A549 (cell line): ENCODE data around the gene PUDP. TPM values are rescaled to one million over a fixed set of nuclear protein-coding genes. Genes with fewer than 3 reads are reported as not detected.
A peak's percentile ranks its signal among the peaks of the same experiment; 100 is the strongest.

Experiments
- ATAC-seq, 2 experiments: fragments of 200-7000 bp in 1 of 2; fragments of >200 bp in 1 of 2; cut with Nextera tagmentation in 1 of 2; cut with Tn5 transposase in 1 of 2; 3 replicates each; pipeline versions ENCODE4 v1.8.0 to v1.9.1; 2018 to 2020; ENCODE audit warnings: mild to moderate bottlenecking in 1 of 2, moderate library complexity in 1 of 2
- CTCF ChIA-PET: fragments of 300-600 bp; sonication (Branson Sonifier 250); formaldehyde crosslinking; extraction: SDS; loops from one replicate; lab custom pipeline; 2021; ENCODE audit warnings: antibody characterized with exemption, inconsistent platforms; lab: Yijun Ruan, JAX
- POLR2A ChIA-PET: fragments of 350-600 bp; formaldehyde crosslinking; extraction: SDS; loops from one replicate; lab custom pipeline; 2021; ENCODE audit warnings: antibody characterized with exemption, inconsistent platforms; lab: Yijun Ruan, JAX
- DNase-seq, 2 experiments: peaks; one replicate each; pipeline versions ENCODE4 v3.0.0 to v3.0.0-alpha.2; 2011 to 2016; ENCODE audit warnings: low read depth in 1 of 2, low spot score in 1 of 2
- FAIRE-seq: peaks from 2 replicates; lab custom pipeline; 2011; peaks lifted over from hg19 to GRCh38; lab: Jason Lieb, UNC
- H3K27ac ChIP-seq, 2 experiments: fragments of >200 bp; sonication (Bioruptor Twin); formaldehyde crosslinking; 3 replicates each; pipeline ENCODE4 v1.5.1; 2016 to 2017
- H3K4me1 ChIP-seq: fragments of >200 bp; sonication (Bioruptor Twin); formaldehyde crosslinking; 3 replicates; pipeline ENCODE4 v1.6.1; 2016
- H3K4me2 ChIP-seq: fragments of >200 bp; sonication (Bioruptor Twin); formaldehyde crosslinking; 3 replicates; pipeline ENCODE4 v1.6.1; 2016
- H3K4me3 ChIP-seq: fragments of >200 bp; sonication (Bioruptor Twin); formaldehyde crosslinking; 3 replicates; pipeline ENCODE4 v1.5.1; 2016
- H3K9me3 ChIP-seq: fragments of >200 bp; sonication (Bioruptor Twin); formaldehyde crosslinking; 3 replicates; pipeline ENCODE4 v1.6.1; 2016
- BHLHE40 ChIP-seq: IDR thresholded peaks from 2 replicates; pipeline ENCODE4 v1.6.1; 2012; ENCODE audit warnings: low read depth, low read length, inconsistent platforms
- CBX8 ChIP-seq: fragments of 200-600 bp; sonication (generic); IDR thresholded peaks from 2 replicates; pipeline ENCODE4 v1.6.1; 2016
- CEBPB ChIP-seq, 2 experiments: fragments of >200 bp in 1 of 2; sonication (Bioruptor Twin) in 1 of 2; formaldehyde crosslinking in 1 of 2; IDR thresholded peaks; 2 replicates each; pipeline ENCODE4 v1.6.1; 2012 to 2016
- CHD2 ChIP-seq: fragments of 150-350 bp; IDR thresholded peaks from 2 replicates; pipeline ENCODE4 v1.6.1; 2014; ENCODE audit warnings: low read length; ENCODE audit not compliant: partially characterized antibody
- EHF ChIP-seq: fragments of 250-450 bp; sonication (Bioruptor Pico); IDR thresholded peaks from 2 replicates; pipeline ENCODE4 v1.5.0; 2020; ENCODE audit warnings: mild to moderate bottlenecking
- EHMT2 ChIP-seq: fragments of 200-600 bp; sonication (generic); IDR thresholded peaks from 2 replicates; pipeline ENCODE4 v1.6.1; 2016; ENCODE audit warnings: antibody characterized with exemption, low read depth, mild to moderate bottlenecking, moderate library complexity
- EP300 ChIP-seq, 2 experiments: fragments of >200 bp; sonication (Bioruptor Twin); formaldehyde crosslinking; IDR thresholded peaks; 2 replicates in 1 of 2; 3 replicates in 1 of 2; pipeline ENCODE4 v1.6.1; 2016 to 2017
- FOXS1 ChIP-seq: fragments of 250-450 bp; sonication (Bioruptor Pico); IDR thresholded peaks from 2 replicates; pipeline ENCODE4 v1.5.0; 2020; ENCODE audit warnings: mild to moderate bottlenecking, moderate library complexity
- HDAC2 ChIP-seq: fragments of 200-600 bp; sonication (generic); IDR thresholded peaks from 2 replicates; pipeline ENCODE4 v1.6.1; 2016
- JUNB ChIP-seq: fragments of >200 bp; sonication (Bioruptor Twin); formaldehyde crosslinking; IDR thresholded peaks from 2 replicates; pipeline ENCODE4 v1.6.1; 2016
- KDM5A ChIP-seq: fragments of 200-600 bp; sonication (generic); IDR thresholded peaks from 2 replicates; pipeline ENCODE4 v1.6.1; 2016; ENCODE audit warnings: antibody characterized with exemption, mild to moderate bottlenecking
- MAFK ChIP-seq: fragments of 450-650 bp; IDR thresholded peaks from 2 replicates; pipeline ENCODE4 v1.6.1; 2014; ENCODE audit not compliant: partially characterized antibody
- MAZ ChIP-seq: fragments of 150-350 bp; IDR thresholded peaks from 2 replicates; pipeline ENCODE4 v1.6.1; 2014; ENCODE audit warnings: antibody characterized with exemption, low read depth, low read length, borderline replicate concordance
- NFE2L2 ChIP-seq: fragments of 150-350 bp; conservative IDR thresholded peaks from 2 replicates; pipeline ENCODE4 v1.6.1; 2014; ENCODE audit warnings: low read length
- NPAS2 ChIP-seq: fragments of 250-450 bp; sonication (Bioruptor Pico); IDR thresholded peaks from 2 replicates; pipeline ENCODE4 v1.8.0; 2022; ENCODE audit warnings: mild to moderate bottlenecking, moderate library complexity, borderline replicate concordance
- PHF8 ChIP-seq: fragments of 200-600 bp; sonication (generic); IDR thresholded peaks from 2 replicates; pipeline ENCODE4 v1.6.1; 2016; ENCODE audit warnings: low read depth, mild to moderate bottlenecking, antibody characterized with exemption, moderate library complexity, borderline replicate concordance
- POLR2AphosphoS2 ChIP-seq: conservative IDR thresholded peaks from 2 replicates; pipeline ENCODE4 v1.6.1; 2012; ENCODE audit warnings: low read length, improper control_type of control experiment, inconsistent platforms
- SREBF2 ChIP-seq: fragments of 450-650 bp; IDR thresholded peaks from 2 replicates; pipeline ENCODE4 v1.6.1; 2014; ENCODE audit warnings: mild to moderate bottlenecking, moderate library complexity
- TP53 ChIP-seq: fragments of 250-450 bp; sonication (Bioruptor Pico); IDR thresholded peaks from 2 replicates; pipeline ENCODE4 v1.5.0; 2021; ENCODE audit warnings: mild to moderate bottlenecking, moderate library complexity
- ZC3H11A ChIP-seq: fragments of 450-650 bp; IDR thresholded peaks from 2 replicates; pipeline ENCODE4 v1.6.1; 2014; ENCODE audit warnings: antibody characterized with exemption, mild to moderate bottlenecking
- WGBS: methylation state at CpG from one replicate; pipeline ENCODE4 v1.1.6; 2017; ENCODE audit errors: missing lambda C conversion rate; 5-methylcytosine and 5-hydroxymethylcytosine counted together
- polyA plus RNA-seq, 4 experiments: library from polyadenylated mRNA; depleted of rRNA in 3 of 4; stranded (reverse); fragments of >200 nt; fragmentation: RNase III in 1 of 4; extraction: RNeasy Plus Mini Kit Qiagen cat#74134 plus additional on column Dnase treatment in 1 of 4; gene quantifications; 2 replicates in 3 of 4; 3 replicates in 1 of 4; pipeline ENCODE4 v1.2.3, GENCODE V29; 2011 to 2017
- TF ChIP-seq, protein P1 (sequence below): fragments of 250-450 bp; sonication (Bioruptor Pico); IDR thresholded peaks from 2 replicates; pipeline ENCODE4 v1.5.0; 2021; ENCODE audit warnings: mild to moderate bottlenecking, moderate library complexity, borderline replicate concordance
- TF ChIP-seq, protein P2 (sequence below): fragments of 250-450 bp; sonication (Bioruptor Pico); IDR thresholded peaks from 2 replicates; pipeline ENCODE4 v1.5.0; 2020; ENCODE audit warnings: low read depth, mild to moderate bottlenecking, moderate library complexity
- TF ChIP-seq, protein P3 (sequence below): fragments of 450-650 bp; IDR thresholded peaks from 2 replicates; pipeline ENCODE4 v1.6.1; 2014; ENCODE audit warnings: antibody characterized with exemption
- TF ChIP-seq, protein P4 (sequence below): fragments of >200 bp; sonication (Bioruptor Twin); formaldehyde crosslinking; IDR thresholded peaks from 2 replicates; pipeline ENCODE4 v1.6.1; 2016
- TF ChIP-seq, protein P5 (sequence below): fragments of >200 bp; sonication (Bioruptor Twin); formaldehyde crosslinking; IDR thresholded peaks from 3 replicates; pipeline ENCODE4 v1.6.1; 2016
- TF ChIP-seq, protein P6 (sequence below): IDR thresholded peaks from 2 replicates; pipeline ENCODE4 v1.6.1; 2012

The PUDP gene
- polyA plus RNA-seq, 2 of the 4 experiments (the other 2 are of a cell fraction): 26.2 to 50.7 TPM

DNA sequence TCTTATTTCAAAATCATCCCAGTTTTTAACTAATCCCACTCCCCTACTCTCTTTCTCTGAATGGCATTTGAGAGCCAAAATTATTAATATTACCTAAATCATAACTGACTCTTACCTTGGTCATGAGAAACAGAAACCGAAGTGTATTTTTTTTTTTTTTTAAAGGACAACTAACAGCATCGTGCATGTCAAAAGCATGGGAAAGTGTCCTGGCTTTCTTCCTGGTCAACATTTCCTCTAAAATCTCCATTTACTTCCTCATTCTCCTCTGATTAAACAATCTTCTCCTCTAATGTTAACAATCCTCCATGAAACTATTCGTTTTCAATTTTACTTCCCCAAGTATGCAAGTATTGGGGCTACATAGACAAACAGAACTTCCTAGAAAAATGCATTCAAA lies 2.5 kb downstream of the PUDP start (continued):
- TF ChIP-seq, protein P1, sequence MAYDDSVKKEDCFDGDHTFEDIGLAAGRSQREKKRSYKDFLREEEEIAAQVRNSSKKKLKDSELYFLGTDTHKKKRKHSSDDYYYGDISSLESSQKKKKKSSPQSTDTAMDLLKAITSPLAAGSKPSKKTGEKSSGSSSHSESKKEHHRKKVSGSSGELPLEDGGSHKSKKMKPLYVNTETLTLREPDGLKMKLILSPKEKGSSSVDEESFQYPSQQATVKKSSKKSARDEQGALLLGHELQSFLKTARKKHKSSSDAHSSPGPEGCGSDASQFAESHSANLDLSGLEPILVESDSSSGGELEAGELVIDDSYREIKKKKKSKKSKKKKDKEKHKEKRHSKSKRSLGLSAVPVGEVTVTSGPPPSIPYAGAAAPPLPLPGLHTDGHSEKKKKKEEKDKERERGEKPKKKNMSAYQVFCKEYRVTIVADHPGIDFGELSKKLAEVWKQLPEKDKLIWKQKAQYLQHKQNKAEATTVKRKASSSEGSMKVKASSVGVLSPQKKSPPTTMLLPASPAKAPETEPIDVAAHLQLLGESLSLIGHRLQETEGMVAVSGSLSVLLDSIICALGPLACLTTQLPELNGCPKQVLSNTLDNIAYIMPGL (CRISPR knock-in tag): no peak
- TF ChIP-seq KDM5A (no peak), HDAC2 (no peak), FOXS1 (CRISPR knock-in tag) (no peak)
- TF ChIP-seq, protein P2, sequence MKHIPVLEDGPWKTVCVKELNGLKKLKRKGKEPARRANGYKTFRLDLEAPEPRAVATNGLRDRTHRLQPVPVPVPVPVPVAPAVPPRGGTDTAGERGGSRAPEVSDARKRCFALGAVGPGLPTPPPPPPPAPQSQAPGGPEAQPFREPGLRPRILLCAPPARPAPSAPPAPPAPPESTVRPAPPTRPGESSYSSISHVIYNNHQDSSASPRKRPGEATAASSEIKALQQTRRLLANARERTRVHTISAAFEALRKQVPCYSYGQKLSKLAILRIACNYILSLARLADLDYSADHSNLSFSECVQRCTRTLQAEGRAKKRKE (CRISPR knock-in tag): no peak

DNA sequence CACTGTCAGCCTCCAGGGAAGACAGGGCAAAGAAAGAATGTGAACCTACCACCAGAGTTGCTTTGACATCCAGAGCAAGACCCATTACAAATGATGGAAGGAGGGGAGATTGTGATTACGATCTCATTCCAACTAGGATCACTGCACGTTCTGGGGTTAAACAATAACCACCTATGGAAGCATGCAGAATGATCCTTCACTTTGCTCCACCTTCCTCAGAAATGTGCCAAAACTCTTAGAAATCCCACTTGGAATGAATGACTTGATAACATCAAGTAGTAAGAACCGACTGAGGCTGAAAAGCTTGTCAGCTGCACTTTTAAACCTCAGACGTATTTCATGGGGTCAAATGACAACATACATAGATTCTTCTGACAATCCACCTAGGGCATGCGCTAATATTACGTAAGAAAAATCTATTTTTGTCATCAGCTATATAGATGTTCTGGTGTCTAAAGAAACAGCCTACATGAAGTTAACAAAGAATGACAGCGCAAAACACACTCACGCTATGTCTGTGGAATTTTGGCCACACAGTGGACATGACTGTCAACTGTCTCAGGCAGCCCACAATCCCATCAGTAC lies 3.9 kb downstream of the PUDP start:
- peak overlapping the region; percentile 91 for H3K4me2 ChIP-seq
- CTCF ChIA-PET: no interaction called here
- peaks cover 40% of the 10 kb centered on the region for H3K4me1 ChIP-seq
- H3K9me3 ChIP-seq: no peaks in the 10 kb centered on the region
- H3K4me3 ChIP-seq: no peak overlapping the region
- H3K27ac ChIP-seq: 0 out of 6 replicates have a peak overlapping the region, but pooled peaks of 1 of the 2 experiments have one; percentile 18
- ATAC-seq: no peak
- POLR2A ChIA-PET: no interaction called here
- no peak for FAIRE-seq
- 72% methylated on average over 8 of the region's 8 CpGs for WGBS
- TF ChIP-seq EP300 (IDR thresholded peaks at IDR 0.05): no peak
- TF ChIP-seq CBX8: no peak
- no peak for TF ChIP-seq TP53 (CRISPR knock-in tag)
- no peak for TF ChIP-seq SREBF2
- TF ChIP-seq, protein P3, sequence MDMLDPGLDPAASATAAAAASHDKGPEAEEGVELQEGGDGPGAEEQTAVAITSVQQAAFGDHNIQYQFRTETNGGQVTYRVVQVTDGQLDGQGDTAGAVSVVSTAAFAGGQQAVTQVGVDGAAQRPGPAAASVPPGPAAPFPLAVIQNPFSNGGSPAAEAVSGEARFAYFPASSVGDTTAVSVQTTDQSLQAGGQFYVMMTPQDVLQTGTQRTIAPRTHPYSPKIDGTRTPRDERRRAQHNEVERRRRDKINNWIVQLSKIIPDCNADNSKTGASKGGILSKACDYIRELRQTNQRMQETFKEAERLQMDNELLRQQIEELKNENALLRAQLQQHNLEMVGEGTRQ: no peak
- TF ChIP-seq, protein P1 (CRISPR knock-in tag): no peak
- TF ChIP-seq MAZ: no peak
- TF ChIP-seq, protein P4, sequence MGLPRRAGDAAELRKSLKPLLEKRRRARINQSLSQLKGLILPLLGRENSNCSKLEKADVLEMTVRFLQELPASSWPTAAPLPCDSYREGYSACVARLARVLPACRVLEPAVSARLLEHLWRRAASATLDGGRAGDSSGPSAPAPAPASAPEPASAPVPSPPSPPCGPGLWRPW: no peak
- TF ChIP-seq ZC3H11A: no peak
- TF ChIP-seq HDAC2: no peak
- TF ChIP-seq, protein P5, sequence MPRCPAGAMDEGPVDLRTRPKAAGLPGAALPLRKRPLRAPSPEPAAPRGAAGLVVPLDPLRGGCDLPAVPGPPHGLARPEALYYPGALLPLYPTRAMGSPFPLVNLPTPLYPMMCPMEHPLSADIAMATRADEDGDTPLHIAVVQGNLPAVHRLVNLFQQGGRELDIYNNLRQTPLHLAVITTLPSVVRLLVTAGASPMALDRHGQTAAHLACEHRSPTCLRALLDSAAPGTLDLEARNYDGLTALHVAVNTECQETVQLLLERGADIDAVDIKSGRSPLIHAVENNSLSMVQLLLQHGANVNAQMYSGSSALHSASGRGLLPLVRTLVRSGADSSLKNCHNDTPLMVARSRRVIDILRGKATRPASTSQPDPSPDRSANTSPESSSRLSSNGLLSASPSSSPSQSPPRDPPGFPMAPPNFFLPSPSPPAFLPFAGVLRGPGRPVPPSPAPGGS: no peak
- no peak for TF ChIP-seq POLR2AphosphoS2
- TF ChIP-seq EHF (CRISPR knock-in tag): no peak
- no peak for TF ChIP-seq CEBPB (IDR thresholded peaks at IDR 0.05)
- no peak for DNase-seq

DNA sequence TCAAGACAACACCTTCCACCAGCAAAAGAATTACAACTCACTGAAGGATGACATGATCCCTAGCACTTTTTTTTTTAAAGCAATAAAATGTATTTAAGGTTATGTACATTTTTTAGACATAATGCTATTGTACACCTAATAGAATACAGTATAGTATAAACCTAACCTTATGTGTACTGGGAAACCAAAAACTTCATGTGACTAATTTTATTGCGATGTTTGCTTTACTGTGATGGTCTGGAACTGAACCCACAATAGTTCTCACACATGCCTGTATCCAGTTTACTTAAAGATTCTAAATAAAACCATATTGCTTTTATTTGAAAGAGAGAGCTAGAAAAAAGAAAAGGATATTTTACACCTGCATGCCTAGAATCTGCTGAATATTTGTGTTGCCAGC lies 4.9 kb downstream of the PUDP start:
- POLR2A ChIA-PET: no interaction called here
- WGBS: 96% methylated on average over 1 of the region's 1 CpG
- CTCF ChIA-PET: interaction anchor here (0.6 kb wide), 1 partner anchor 12 kb away, joined by 3 read pairs; no protein-coding TSS in a partner anchor
- FAIRE-seq (no peak), ATAC-seq (no peak), DNase-seq (no peak)
- Histone ChIP-seq H3K4me3 (no peak overlapping the region), H3K9me3 (no peaks in the 10 kb centered on the region), H3K4me1 (peaks cover 40% of the 10 kb centered on the region), H3K27ac (no peak overlapping the region), H3K4me2 (no peak overlapping the region)
- no peak for TF ChIP-seq PHF8
- TF ChIP-seq MAFK: no peak
- TF ChIP-seq BHLHE40: no peak
- TF ChIP-seq NFE2L2: no peak
- TF ChIP-seq CHD2: no peak
- TF ChIP-seq EHMT2: no peak
- no peak for TF ChIP-seq NPAS2 (CRISPR knock-in tag)
- TF ChIP-seq, protein P6, sequence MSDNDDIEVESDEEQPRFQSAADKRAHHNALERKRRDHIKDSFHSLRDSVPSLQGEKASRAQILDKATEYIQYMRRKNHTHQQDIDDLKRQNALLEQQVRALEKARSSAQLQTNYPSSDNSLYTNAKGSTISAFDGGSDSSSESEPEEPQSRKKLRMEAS: no peak
- no peak for TF ChIP-seq JUNB
